GM12878 (cell line): ENCODE measurements around the gene PGBD5. TPM values are rescaled to one million over a fixed set of nuclear protein-coding genes. Genes with fewer than 3 reads are reported as not detected.

ENCODE experiments used
- MTA3 ChIP-seq: IDR thresholded peaks from 2 replicates; pipeline ENCODE4 v1.6.1; 2012; ENCODE audit warnings: low read length, inconsistent platforms, borderline replicate concordance
- MYC ChIP-seq: IDR thresholded peaks from 2 replicates; pipeline ENCODE4 v1.6.1; 2011; ENCODE audit warnings: mild to moderate bottlenecking, low read length, moderate library complexity, inconsistent platforms; ENCODE audit not compliant: insufficient read depth, insufficient replicate concordance, insufficient read length, severe bottlenecking
- PAX5 ChIP-seq: IDR thresholded peaks from 2 replicates; pipeline ENCODE4 v1.6.1; 2011; ENCODE audit warnings: low read depth, low read length, borderline replicate concordance
- SMARCA5 ChIP-seq: fragments of 450-650 bp; IDR thresholded peaks from 2 replicates; pipeline ENCODE4 v1.6.1; 2017; ENCODE audit warnings: mild to moderate bottlenecking
- TCF3 ChIP-seq: IDR thresholded peaks from 2 replicates; pipeline ENCODE4 v1.6.1; 2012; ENCODE audit warnings: low read depth, mild to moderate bottlenecking, low read length, borderline replicate concordance; ENCODE audit not compliant: insufficient read depth
- polyA plus RNA-seq, 11 experiments: library from polyadenylated mRNA; depleted of rRNA in 4 of 11; unstranded in 6 of 11; stranded (reverse) in 5 of 11; fragments of >200 nt; fragmentation: Nextera tagmentation in 4 of 11; fragmentation: Illumina TruSeq in 1 of 11; extraction: Ambion mirVana in 4 of 11; extraction: Trizol in 1 of 11; gene quantifications; 1 replicate in 1 of 11; 2 replicates in 10 of 11; pipeline versions ENCODE4 v1.2.1 to v1.2.3, GENCODE V29; 2011 to 2016; ENCODE audit warnings: inconsistent platforms in 2 of 11, missing spikeins in 2 of 11, low read depth in 1 of 11
- total RNA-seq, 4 experiments: library from RNA; depleted of rRNA in 3 of 4; stranded (reverse); fragments of >200 nt in 3 of 4; fragmentation: Illumina TruSeq in 1 of 4; extraction: Trizol in 1 of 4; gene quantifications; 2 replicates each; pipeline versions ENCODE4 v1.2.1 to v1.2.3, GENCODE V29; 2013 to 2021
- TF ChIP-seq, protein P1 (sequence below): fragments of 450-650 bp; IDR thresholded peaks from 2 replicates; pipeline ENCODE4 v1.6.1; 2014; ENCODE audit warnings: mild to moderate bottlenecking
- TF ChIP-seq, protein P2 (sequence below): IDR thresholded peaks from 2 replicates; pipeline ENCODE4 v1.6.1; 2012; ENCODE audit warnings: low read depth, low read length, improper control_type of control experiment
- TF ChIP-seq, protein P3 (sequence below): IDR thresholded peaks from 2 replicates; pipeline ENCODE4 v1.6.1; 2012; ENCODE audit warnings: improper control_type of control experiment, low read depth, low read length; ENCODE audit not compliant: insufficient replicate concordance

The PGBD5 gene
- total and polyA plus RNA-seq, 10 of the 15 experiments (the other 5 are each of a cell fraction or from before 2014, with no cell fraction given) = 0.03 TPM; not detected in 9

DNA sequence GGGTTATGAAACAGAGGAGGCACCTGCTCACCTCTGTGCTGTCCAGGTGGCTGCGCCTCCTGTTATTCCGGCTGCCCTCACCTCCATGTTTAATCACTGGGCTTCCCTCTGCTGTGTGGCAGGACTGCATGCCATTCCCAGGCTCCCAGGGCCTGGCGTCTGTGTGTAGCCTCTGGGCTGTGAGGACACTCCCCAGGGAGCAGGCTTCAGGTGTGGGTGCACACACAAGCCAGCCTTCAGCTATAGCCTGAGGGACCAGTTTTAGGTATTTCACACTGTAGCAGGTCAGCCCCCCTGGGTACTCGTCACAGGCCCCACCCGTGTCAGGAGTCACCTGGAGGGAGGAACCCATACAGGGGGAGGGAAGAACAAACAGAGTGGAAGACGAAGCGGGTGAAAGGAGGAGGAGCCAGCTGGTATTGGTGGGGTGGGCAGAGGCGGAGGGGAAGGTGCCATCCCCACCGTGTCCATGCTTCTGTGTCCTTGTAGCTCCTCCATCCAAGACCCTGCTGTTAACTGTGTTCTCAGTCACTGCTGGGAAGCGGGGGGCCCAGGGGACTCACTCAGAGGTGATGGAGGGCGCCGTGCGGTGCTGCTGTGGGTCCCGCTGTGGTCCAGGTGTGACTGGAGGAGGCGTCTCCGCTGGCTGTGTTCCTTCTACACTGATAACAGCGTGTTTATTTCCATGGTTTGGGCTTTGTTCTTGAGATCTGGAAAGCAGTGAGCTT lies 158.6 kb downstream of the PGBD5 start (continued):
- TF ChIP-seq, protein P1, sequence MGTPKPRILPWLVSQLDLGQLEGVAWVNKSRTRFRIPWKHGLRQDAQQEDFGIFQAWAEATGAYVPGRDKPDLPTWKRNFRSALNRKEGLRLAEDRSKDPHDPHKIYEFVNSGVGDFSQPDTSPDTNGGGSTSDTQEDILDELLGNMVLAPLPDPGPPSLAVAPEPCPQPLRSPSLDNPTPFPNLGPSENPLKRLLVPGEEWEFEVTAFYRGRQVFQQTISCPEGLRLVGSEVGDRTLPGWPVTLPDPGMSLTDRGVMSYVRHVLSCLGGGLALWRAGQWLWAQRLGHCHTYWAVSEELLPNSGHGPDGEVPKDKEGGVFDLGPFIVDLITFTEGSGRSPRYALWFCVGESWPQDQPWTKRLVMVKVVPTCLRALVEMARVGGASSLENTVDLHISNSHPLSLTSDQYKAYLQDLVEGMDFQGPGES = no peak
- TF ChIP-seq SMARCA5 (no peak), MTA3 (no peak), PAX5 (no peak), TCF3 (no peak), MYC (no peak)
- TF ChIP-seq, protein P2, sequence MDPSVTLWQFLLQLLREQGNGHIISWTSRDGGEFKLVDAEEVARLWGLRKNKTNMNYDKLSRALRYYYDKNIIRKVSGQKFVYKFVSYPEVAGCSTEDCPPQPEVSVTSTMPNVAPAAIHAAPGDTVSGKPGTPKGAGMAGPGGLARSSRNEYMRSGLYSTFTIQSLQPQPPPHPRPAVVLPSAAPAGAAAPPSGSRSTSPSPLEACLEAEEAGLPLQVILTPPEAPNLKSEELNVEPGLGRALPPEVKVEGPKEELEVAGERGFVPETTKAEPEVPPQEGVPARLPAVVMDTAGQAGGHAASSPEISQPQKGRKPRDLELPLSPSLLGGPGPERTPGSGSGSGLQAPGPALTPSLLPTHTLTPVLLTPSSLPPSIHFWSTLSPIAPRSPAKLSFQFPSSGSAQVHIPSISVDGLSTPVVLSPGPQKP = no peak
- TF ChIP-seq, protein P3, sequence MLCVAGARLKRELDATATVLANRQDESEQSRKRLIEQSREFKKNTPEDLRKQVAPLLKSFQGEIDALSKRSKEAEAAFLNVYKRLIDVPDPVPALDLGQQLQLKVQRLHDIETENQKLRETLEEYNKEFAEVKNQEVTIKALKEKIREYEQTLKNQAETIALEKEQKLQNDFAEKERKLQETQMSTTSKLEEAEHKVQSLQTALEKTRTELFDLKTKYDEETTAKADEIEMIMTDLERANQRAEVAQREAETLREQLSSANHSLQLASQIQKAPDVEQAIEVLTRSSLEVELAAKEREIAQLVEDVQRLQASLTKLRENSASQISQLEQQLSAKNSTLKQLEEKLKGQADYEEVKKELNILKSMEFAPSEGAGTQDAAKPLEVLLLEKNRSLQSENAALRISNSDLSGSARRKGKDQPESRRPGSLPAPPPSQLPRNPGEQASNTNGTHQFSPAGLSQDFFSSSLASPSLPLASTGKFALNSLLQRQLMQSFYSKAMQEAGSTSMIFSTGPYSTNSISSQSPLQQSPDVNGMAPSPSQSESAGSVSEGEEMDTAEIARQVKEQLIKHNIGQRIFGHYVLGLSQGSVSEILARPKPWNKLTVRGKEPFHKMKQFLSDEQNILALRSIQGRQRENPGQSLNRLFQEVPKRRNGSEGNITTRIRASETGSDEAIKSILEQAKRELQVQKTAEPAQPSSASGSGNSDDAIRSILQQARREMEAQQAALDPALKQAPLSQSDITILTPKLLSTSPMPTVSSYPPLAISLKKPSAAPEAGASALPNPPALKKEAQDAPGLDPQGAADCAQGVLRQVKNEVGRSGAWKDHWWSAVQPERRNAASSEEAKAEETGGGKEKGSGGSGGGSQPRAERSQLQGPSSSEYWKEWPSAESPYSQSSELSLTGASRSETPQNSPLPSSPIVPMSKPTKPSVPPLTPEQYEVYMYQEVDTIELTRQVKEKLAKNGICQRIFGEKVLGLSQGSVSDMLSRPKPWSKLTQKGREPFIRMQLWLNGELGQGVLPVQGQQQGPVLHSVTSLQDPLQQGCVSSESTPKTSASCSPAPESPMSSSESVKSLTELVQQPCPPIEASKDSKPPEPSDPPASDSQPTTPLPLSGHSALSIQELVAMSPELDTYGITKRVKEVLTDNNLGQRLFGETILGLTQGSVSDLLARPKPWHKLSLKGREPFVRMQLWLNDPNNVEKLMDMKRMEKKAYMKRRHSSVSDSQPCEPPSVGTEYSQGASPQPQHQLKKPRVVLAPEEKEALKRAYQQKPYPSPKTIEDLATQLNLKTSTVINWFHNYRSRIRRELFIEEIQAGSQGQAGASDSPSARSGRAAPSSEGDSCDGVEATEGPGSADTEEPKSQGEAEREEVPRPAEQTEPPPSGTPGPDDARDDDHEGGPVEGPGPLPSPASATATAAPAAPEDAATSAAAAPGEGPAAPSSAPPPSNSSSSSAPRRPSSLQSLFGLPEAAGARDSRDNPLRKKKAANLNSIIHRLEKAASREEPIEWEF = no peak
- TF ChIP-seq, all 136 proteins: peak for 0
